K562 (cell line): ENCODE measurements around the gene SIRT7. TPM values are rescaled to one million over a fixed set of nuclear protein-coding genes. Genes with fewer than 3 reads are reported as not detected.

Experiments
- BACH1 ChIP-seq: fragments of 200-800 bp; sonication (Bioruptor generic); IDR thresholded peaks from 2 replicates; pipeline ENCODE4 v1.6.1; 2016; ENCODE audit warnings: missing genetic modification characterization, missing compliant biosample characterization
- BMI1 ChIP-seq: fragments of 150-350 bp; IDR thresholded peaks from 2 replicates; pipeline ENCODE4 v1.6.1; 2014; ENCODE audit warnings: low read length
- FOSL1 ChIP-seq: fragments of 200-800 bp; sonication (Bioruptor generic); conservative IDR thresholded peaks from 2 replicates; pipeline ENCODE4 v1.6.1; 2016; ENCODE audit warnings: missing genetic modification characterization, missing compliant biosample characterization
- HMGN3 ChIP-seq: IDR thresholded peaks from 2 replicates; pipeline ENCODE4 v1.6.1; 2011; ENCODE audit warnings: borderline replicate concordance, low read depth, mild to moderate bottlenecking, mixed read lengths, low read length; ENCODE audit not compliant: insufficient read length; ENCODE audit errors: extremely low read depth
- JUN ChIP-seq, 2 experiments: sonication (generic) in 1 of 2; formaldehyde crosslinking in 1 of 2; IDR thresholded peaks; 2 replicates each; pipeline versions ENCODE4 v1.6.1 to v1.8.0; 2012 to 2022; ENCODE audit warnings: borderline replicate concordance in 2 of 2, mild to moderate bottlenecking in 2 of 2, improper control_type of control experiment in 1 of 2, low read depth in 1 of 2, low read length in 1 of 2, missing genetic modification reagents in 1 of 2
- MAFG ChIP-seq: fragments of 450-650 bp; conservative IDR thresholded peaks from 2 replicates; pipeline ENCODE4 v1.6.1; 2016; ENCODE audit warnings: missing genetic modification characterization, missing compliant biosample characterization
- NEUROD1 ChIP-seq: fragments of 150-350 bp; IDR thresholded peaks from 2 replicates; pipeline ENCODE4 v1.6.1; 2014; ENCODE audit warnings: borderline replicate concordance, low read length, low read depth; ENCODE audit not compliant: partially characterized antibody
- PML ChIP-seq: IDR thresholded peaks from 2 replicates; pipeline ENCODE4 v1.6.1; 2012; ENCODE audit warnings: low read length, inconsistent platforms
- POLR2AphosphoS5 ChIP-seq: IDR thresholded peaks from 2 replicates; pipeline ENCODE4 v1.6.1; 2011; ENCODE audit warnings: mild to moderate bottlenecking, low read depth, low read length, moderate library complexity; ENCODE audit not compliant: control insufficient read depth, insufficient read depth
- TAF1 ChIP-seq: IDR thresholded peaks from 2 replicates; pipeline ENCODE4 v1.6.1; 2011; ENCODE audit warnings: mild to moderate bottlenecking, low read length, moderate library complexity; ENCODE audit not compliant: insufficient read depth, control insufficient read depth, severe bottlenecking; ENCODE audit errors: extremely low read depth
- polyA plus RNA-seq, 8 experiments: library from polyadenylated mRNA; depleted of rRNA in 4 of 8; stranded (reverse) in 5 of 8; unstranded in 3 of 8; fragments of >200 nt; fragmentation: Nextera tagmentation in 2 of 8; fragmentation: Illumina TruSeq in 1 of 8; extraction: Ambion mirVana in 2 of 8; extraction: Trizol in 1 of 8; gene quantifications; 2 replicates each; pipeline versions ENCODE4 v1.2.1 to v1.2.3, GENCODE V29; 2011 to 2014; ENCODE audit warnings: inconsistent platforms in 1 of 8, missing spikeins in 1 of 8
- total RNA-seq, 7 experiments: library from RNA; depleted of rRNA in 6 of 7; stranded (reverse); fragments of >200 nt in 6 of 7; fragmentation: Illumina TruSeq in 2 of 7; extraction: Trizol in 2 of 7; gene quantifications; 2 replicates each; pipeline versions ENCODE4 v1.2.1 to v1.2.3, GENCODE V29; 2011 to 2021; ENCODE audit warnings: low replicate concordance in 1 of 7
- TF ChIP-seq, protein P1 (sequence below): fragments of 450-650 bp; IDR thresholded peaks from 2 replicates; pipeline ENCODE4 v1.6.1; 2016; ENCODE audit warnings: missing biosample characterization, missing genetic modification characterization
- TF ChIP-seq, protein P2 (sequence below), 2 experiments: IDR thresholded peaks in 1 of 2; conservative IDR thresholded peaks in 1 of 2; 2 replicates each; pipeline ENCODE4 v1.6.1; 2016; ENCODE audit warnings: low read depth in 2 of 2, mild to moderate bottlenecking in 1 of 2, missing compliant biosample characterization in 1 of 2, missing genetic modification characterization in 1 of 2, moderate library complexity in 1 of 2
- TF ChIP-seq, protein P3 (sequence below): sonication (generic); formaldehyde crosslinking; IDR thresholded peaks from 2 replicates; pipeline ENCODE4 v1.8.0; 2022; ENCODE audit warnings: mild to moderate bottlenecking, missing genetic modification reagents

SIRT7 gene
- total and polyA plus RNA-seq, 9 of the 15 experiments (the other 6 are each of a cell fraction or from before 2014, with no cell fraction given) = 1.6 to 54.8 (median 20.3) TPM

DNA sequence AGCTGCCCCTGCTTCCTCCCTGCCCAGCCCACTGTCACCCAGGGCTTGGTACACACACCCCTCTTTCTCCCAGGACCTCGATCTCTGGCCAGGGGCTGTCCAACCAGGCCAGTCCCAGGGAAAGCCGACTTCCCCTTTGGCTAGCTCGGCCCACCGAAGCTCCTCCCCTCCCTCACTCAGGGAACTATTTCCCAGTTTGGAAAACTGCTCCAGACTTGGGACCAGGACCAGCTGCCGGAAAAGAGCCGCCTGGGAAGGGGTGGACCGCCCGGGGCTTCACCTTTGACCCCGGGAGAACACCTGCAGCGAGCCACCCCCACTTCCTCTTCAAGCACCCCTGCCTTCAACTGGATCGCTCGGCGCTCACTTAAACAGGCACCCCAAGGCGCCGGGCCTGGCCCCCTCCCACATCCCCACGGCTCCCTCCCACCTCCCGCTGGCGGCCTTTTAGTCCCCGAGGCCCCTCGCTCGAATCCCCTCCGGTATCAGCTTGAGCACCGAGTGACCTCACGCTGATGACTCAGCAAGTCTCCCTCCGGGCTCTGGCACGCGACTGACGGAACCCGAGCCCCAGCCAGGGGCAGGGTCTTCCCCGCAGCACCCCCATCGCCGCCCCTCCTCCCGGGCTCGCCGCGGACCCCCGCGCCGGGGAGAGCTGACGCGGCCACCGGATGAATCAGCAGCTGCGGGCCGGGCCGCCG, 8.6 kb upstream of the SIRT7 start (continued):
- TF ChIP-seq, protein P1, sequence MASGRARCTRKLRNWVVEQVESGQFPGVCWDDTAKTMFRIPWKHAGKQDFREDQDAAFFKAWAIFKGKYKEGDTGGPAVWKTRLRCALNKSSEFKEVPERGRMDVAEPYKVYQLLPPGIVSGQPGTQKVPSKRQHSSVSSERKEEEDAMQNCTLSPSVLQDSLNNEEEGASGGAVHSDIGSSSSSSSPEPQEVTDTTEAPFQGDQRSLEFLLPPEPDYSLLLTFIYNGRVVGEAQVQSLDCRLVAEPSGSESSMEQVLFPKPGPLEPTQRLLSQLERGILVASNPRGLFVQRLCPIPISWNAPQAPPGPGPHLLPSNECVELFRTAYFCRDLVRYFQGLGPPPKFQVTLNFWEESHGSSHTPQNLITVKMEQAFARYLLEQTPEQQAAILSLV (tag) = no peak
- TF ChIP-seq, protein P2, sequence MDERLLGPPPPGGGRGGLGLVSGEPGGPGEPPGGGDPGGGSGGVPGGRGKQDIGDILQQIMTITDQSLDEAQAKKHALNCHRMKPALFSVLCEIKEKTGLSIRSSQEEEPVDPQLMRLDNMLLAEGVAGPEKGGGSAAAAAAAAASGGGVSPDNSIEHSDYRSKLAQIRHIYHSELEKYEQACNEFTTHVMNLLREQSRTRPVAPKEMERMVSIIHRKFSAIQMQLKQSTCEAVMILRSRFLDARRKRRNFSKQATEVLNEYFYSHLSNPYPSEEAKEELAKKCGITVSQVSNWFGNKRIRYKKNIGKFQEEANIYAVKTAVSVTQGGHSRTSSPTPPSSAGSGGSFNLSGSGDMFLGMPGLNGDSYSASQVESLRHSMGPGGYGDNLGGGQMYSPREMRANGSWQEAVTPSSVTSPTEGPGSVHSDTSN (CRISPR knock-in tag; IDR thresholded peaks at IDR 0.05; ENCODE audit: low read depth) = no peak
- TF ChIP-seq, protein P2 (tag; conservative IDR thresholded peaks at IDR 0.05; ENCODE audit: low read depth) = no peak
- TF ChIP-seq FOSL1 (peak; percentile 81), JUN (IDR thresholded peaks at IDR 0.05; ENCODE audit: borderline replicate concordance, low read depth, low read length) (peak; percentile 81), JUN (CRISPR knock-in tag; IDR thresholded peaks at IDR 0.05; ENCODE audit: borderline replicate concordance) (no peak), POLR2AphosphoS5 (no peak), HMGN3 (peak; percentile 72), NEUROD1 (peak; percentile 75), BMI1 (no peak), MAFG (tag) (no peak), TAF1 (peak; percentile 4), PML (no peak), BACH1 (tag) (peak; percentile 86)
- TF ChIP-seq, protein P3, sequence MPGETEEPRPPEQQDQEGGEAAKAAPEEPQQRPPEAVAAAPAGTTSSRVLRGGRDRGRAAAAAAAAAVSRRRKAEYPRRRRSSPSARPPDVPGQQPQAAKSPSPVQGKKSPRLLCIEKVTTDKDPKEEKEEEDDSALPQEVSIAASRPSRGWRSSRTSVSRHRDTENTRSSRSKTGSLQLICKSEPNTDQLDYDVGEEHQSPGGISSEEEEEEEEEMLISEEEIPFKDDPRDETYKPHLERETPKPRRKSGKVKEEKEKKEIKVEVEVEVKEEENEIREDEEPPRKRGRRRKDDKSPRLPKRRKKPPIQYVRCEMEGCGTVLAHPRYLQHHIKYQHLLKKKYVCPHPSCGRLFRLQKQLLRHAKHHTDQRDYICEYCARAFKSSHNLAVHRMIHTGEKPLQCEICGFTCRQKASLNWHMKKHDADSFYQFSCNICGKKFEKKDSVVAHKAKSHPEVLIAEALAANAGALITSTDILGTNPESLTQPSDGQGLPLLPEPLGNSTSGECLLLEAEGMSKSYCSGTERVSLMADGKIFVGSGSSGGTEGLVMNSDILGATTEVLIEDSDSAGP (CRISPR knock-in tag) = no peak
